WERI-Rb-1 (cell line): ENCODE data around the gene PARVB.
A peak's percentile ranks its signal among the peaks of the same experiment; 100 is the strongest.
"Not testable (repeated sequence)": the region's sequence is repeated elsewhere in the genome, so short reads cannot be mapped to it uniquely, and the experiment has no call there.

Experiments used
- DNase-seq: peaks from one replicate; pipeline ENCODE4 v3.0.0-alpha.2; 2020
- H3K27ac ChIP-seq: fragments of 250-450 bp; sonication (Bioruptor Pico); 2 replicates; pipeline ENCODE4 v1.5.1; 2020; ENCODE audit warnings: mild to moderate bottlenecking, moderate library complexity
- H3K27me3 ChIP-seq: fragments of 250-450 bp; sonication (Bioruptor Pico); 2 replicates; pipeline ENCODE4 v1.5.1; 2021; ENCODE audit warnings: mild to moderate bottlenecking, low read depth, moderate library complexity; ENCODE audit not compliant: insufficient read depth, severe bottlenecking
- H3K36me3 ChIP-seq: fragments of 250-450 bp; sonication (Bioruptor Pico); 2 replicates; pipeline ENCODE4 v1.5.1; 2020; ENCODE audit warnings: mild to moderate bottlenecking, moderate library complexity
- H3K4me3 ChIP-seq: 2 replicates; pipeline ENCODE4 v1.5.1; 2011; ENCODE audit warnings: low read depth, mild to moderate bottlenecking, control low read depth, low read length
- H3K9me3 ChIP-seq: fragments of 250-450 bp; sonication (Bioruptor Pico); 2 replicates; pipeline ENCODE4 v1.5.1; 2021; ENCODE audit warnings: mild to moderate bottlenecking, moderate library complexity; ENCODE audit not compliant: severe bottlenecking
- CTCF ChIP-seq: IDR thresholded peaks from 2 replicates; pipeline ENCODE4 v1.5.1; 2011; ENCODE audit warnings: low read depth, mild to moderate bottlenecking, control low read depth, inconsistent platforms, low read length

Gene PARVB

GRCh38 chr22:44051961-44052360 is 27.9 kb downstream of the PARVB start:
- Histone ChIP-seq H3K4me3 (no peak overlapping the region), H3K27me3 (no peaks in the 10 kb centered on the region), H3K27ac (peak overlapping the region; percentile 68), H3K9me3 (peaks cover 2% of the 10 kb centered on the region), H3K36me3 (no peaks in the 10 kb centered on the region)
- peak; percentile 61 for DNase-seq
- no peak for TF ChIP-seq CTCF

- TF ChIP-seq CTCF, result no peak
- H3K4me3 ChIP-seq, result no peak overlapping the region
- H3K27me3 ChIP-seq, result no peaks in the 10 kb centered on the region
- peaks cover 3% of the 10 kb centered on the region for H3K9me3 ChIP-seq
- H3K27ac ChIP-seq, result no peak overlapping the region
- no peaks in the 10 kb centered on the region for H3K36me3 ChIP-seq
- DNase-seq, result no peak
Observed at GRCh38 chr22:44055805-44056204, 31.7 kb downstream of the PARVB start.

GRCh38 chr22:44056649-44057048 is 32.5 kb downstream of the PARVB start:
- not testable (repeated sequence) for H3K4me3 ChIP-seq, H3K9me3 ChIP-seq, H3K36me3 ChIP-seq, H3K27ac ChIP-seq, H3K27me3 ChIP-seq, DNase-seq

GRCh38 chr22:44057401-44057987 is 33.4 kb downstream of the PARVB start:
- Histone ChIP-seq H3K4me3 (no peak overlapping the region), H3K27me3 (no peaks in the 10 kb centered on the region), H3K27ac (no peak overlapping the region), H3K9me3 (peaks cover 3% of the 10 kb centered on the region), H3K36me3 (no peaks in the 10 kb centered on the region)
- no peak for TF ChIP-seq CTCF
- no peak for DNase-seq

- no peak for DNase-seq
- no peak overlapping the region for H3K4me3 ChIP-seq
- H3K27me3 ChIP-seq, result no peaks in the 10 kb centered on the region
- H3K36me3 ChIP-seq, result no peaks in the 10 kb centered on the region
- peaks cover 3% of the 10 kb centered on the region for H3K9me3 ChIP-seq
- H3K27ac ChIP-seq, result no peak overlapping the region
- TF ChIP-seq CTCF, result no peak
Observed at GRCh38 chr22:44063462-44064371, 39.6 kb downstream of the PARVB start.

- no peaks in the 10 kb centered on the region for H3K27me3 ChIP-seq
- no peaks in the 10 kb centered on the region for H3K36me3 ChIP-seq
- H3K4me3 ChIP-seq, result no peak overlapping the region
- no peak overlapping the region for H3K27ac ChIP-seq
- H3K9me3 ChIP-seq, result no peaks in the 10 kb centered on the region
- 0 out of 2 replicates have a peak, but pooled peaks have one; percentile 9 for TF ChIP-seq CTCF
- no peak for DNase-seq
Observed at GRCh38 chr22:44067033-44067432, 42.9 kb downstream of the PARVB start.
